Frontal cortex (tissue), 4 donors: ENCODE measurements around the gene C16orf54. TPM values are rescaled to one million over a fixed set of nuclear protein-coding genes. Genes with fewer than 3 reads are reported as not detected.
"Not testable (repeated sequence)": the region's sequence is repeated elsewhere in the genome, so short reads cannot be mapped to it uniquely, and the experiment has no call there.

Experiments used
- DNase-seq, 2 donors: peaks; one replicate each; pipeline ENCODE4 v3.0.0; 2012; ENCODE audit warnings: low spot score in 2 of 2
- FAIRE-seq: peaks from 2 replicates; lab custom pipeline; 2012; peaks lifted over from hg19 to GRCh38; lab: Jason Lieb, UNC
- total RNA-seq: library from RNA; depleted of rRNA; stranded (reverse); fragments of >200 nt; gene quantifications from one replicate; pipeline ENCODE4 v1.2.3, GENCODE V29; 2014
- donor health status: control.
- donor health status: control.
- donor health status: control.

Gene C16orf54
- total RNA-seq, result 0.41 TPM

DNA sequence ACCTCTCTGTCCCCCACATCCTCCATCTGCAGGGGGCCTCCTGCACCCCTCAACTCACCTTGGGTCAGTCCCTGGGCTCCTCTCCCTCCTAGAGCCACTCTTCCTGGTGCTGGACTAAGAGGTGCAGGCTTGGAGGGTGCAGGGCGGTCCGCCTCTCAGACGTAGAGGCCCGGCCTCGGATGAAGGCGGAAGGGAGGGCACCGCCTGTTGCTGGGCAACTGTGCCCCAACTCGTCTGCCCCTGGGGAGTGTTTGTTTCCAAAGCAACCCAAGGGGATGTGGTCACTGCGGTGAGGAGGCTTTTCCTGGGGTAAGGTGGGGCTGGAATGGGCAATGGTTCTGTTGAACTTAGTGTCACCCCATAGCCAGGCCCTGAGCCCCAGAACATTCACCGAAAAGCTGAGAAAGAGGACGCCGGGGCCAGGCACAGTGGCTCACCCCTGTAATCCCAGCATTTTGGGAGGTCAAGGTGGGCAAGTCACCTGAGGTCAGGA, at the start of gene C16orf54:
C16orf54 (minus strand) TSS at position 138 of the 493 bp plus-strand sequence. CDS start 1,039 bp downstream, outside the sequence.
- FAIRE-seq (no peak), DNase-seq (peak; percentile 37 to 44)

DNA sequence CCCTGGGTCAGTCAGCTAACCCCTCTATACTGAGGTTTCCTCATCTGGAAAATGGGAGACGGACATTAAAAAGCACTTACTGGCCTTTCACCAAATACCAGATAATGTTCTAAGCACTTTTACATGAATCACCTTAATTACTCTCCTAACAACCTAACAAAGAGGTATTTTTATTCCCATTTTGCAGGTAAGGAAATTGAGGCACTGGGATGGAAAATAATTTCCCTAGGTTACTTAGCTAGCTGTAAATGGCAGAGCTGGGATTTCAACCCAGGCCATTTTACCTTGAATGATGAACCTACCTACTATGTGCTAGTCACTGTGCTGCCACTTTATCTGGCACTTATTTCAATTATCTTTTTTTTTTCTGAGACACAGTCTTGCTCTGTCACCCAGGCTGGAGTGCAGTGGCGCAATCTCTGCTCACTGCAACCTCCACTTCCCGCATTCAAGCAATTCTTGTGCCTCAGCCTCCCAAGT, 48.5 kb upstream of the C16orf54 start:
- DNase-seq, result no peak
- FAIRE-seq, result no peak

GRCh38 chr16:29793153-29793552, 47.4 kb upstream of the C16orf54 start:
- FAIRE-seq, DNase-seq: not testable (repeated sequence)

DNA sequence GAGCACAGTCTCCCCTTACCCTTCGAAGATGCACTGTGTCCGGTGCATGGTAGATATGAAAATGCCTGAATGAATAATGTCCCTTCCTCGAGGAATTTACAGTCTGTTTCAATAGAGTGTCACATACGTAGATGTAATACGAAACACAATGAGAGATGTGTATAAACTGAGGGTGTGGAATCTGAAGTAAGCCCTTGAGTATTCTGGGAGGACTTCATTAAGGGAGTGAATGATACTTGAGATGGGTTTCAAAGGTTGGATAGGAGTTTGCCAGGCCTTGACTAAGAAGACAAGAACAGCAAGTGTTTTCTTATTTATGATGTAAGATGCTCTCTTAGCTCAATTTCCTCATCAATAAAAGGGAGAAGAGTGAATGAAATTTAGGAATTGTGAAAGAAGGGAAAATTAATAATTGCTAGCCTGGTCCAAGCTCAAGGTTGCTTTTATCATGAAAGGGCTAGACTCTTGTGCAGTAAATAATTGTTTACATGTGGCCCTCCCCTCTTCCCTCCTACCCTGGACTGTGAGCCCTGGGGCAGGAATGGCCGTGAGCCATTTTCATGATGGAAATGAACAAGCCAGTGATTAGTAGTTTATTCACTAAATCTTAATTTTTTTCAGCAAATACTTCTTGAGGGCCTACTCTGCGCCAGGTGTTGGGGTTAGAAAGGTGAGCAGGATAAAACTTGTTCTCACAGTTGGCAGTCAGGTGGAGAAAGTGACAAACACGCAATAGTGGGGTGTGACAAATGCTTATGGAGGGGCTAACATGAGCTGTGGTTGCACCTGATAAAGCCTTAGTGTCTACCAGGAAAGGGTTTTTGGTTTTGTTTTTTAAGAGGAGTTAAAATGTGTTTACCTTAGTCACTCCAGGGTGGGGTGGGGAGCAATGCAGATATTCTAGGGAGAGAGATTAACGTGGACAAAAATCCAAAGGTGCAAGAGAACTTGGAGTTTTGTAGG, 46.3 kb upstream of the C16orf54 start:
- no peak for FAIRE-seq

DNA sequence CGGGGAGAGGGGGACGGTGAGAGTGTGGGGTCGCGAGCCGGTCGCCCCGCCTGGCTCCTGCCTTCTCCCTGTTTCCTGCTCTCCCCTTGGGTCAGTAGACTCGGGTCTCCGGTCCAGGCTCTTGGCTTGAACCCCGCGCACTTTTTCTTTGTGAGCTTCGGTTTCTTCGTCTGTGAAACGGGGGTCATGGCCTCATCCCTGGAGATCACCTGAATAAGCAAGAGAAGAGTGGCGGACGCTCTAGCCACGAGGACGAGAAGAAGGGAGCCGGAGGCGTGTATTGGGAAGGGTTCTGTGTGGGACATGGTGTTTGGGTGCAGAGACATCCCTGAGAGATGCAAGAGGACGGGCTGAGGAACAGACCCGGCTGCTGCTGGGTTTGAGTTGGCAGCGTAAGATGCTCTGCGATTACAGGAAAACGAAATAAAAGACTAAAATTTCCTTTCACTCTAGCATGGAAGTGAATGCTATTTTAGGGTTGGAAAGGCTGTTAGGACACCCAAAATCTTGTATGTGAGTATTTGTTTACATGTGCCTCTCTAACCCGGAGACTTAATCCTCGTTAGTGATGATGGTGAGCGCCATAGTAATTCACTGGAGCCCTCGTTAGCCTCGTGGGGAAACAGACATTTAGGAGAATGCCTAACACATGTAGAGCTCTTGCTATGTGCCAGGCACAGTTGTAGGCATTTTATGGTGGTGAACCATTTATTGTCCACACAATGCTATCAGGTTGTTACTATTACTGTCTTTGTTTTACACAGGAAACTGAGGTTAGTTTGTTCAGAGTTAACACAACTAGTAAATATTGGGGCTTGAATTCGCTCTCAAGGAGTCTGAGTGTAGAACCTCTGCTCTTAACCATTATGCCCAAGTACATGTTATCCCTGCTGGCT, 45.4 kb upstream of the C16orf54 start:
- no peak for FAIRE-seq
- DNase-seq, result no peak

More for the DNA sequence above, 46.3 kb upstream of the C16orf54 start:
- DNase-seq, result no peak

- FAIRE-seq (no peak), DNase-seq (peak; percentile 97 to 100)
Measured at GRCh38 chr16:29790183-29790948, 44.6 kb upstream of the C16orf54 start, which contains the start of gene KIF22. TSS of gene KIF22 (plus strand) at chr16:29790751. CDS start at chr16:29790760, 9 bp downstream.

- DNase-seq, result no peak
Measured at GRCh38 chr16:29789775-29790182, 44.0 kb upstream of the C16orf54 start.

GRCh38 chr16:29787155-29787554, 41.4 kb upstream of the C16orf54 start:
- not testable (repeated sequence) for FAIRE-seq, DNase-seq

More at GRCh38 chr16:29789775-29790182, 44.0 kb upstream of the C16orf54 start:
- no peak for FAIRE-seq

- DNase-seq, result peak in 1 of 2 donors; percentile 78
Measured at GRCh38 chr16:29784901-29785500, 39.2 kb upstream of the C16orf54 start.

GRCh38 chr16:29784157-29784556, 38.4 kb upstream of the C16orf54 start:
- no peak for FAIRE-seq
- DNase-seq, result no peak

More at GRCh38 chr16:29784901-29785500, 39.2 kb upstream of the C16orf54 start:
- FAIRE-seq, result no peak

DNA sequence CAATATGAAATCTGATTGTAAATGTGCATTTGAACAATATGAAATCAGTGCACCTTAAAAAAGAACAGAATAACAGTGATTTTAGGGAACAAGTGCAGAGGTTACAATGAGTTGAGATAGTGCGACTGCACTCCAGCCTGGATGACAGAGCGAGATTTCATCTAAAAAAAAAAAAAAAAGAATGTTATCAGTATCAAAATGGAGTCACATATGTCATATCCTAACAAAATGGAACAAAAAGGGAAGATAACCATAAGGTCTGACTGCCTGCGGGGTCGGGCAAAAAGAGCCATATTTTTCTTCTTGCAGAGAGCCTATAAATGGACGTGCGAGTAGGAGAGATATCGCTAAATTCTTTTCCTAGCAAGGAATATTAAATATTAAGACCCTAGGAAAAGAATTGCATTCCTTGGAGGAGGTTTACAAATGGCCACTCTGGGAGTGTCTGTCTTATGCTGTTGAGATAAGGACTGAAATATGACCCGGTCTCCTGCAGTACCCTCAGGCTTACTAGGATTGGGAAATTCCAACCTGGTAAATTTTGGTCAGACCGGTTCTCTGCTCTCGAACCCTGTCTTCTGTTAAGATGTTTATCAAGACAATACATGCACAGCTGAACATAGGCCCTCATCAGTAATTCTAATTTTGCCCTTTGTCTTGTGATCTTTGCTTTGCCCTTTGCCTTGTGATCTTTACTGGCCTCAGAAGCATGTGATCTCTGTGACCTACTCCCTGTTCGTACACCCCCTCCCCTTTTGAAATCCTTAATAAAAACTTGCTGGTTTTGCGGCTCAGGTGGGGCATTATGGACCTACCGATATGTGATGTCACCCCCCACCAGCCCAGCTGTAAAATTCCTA, 37.5 kb upstream of the C16orf54 start:
- not testable (repeated sequence) for DNase-seq, FAIRE-seq

- DNase-seq (no peak), FAIRE-seq (no peak)
Measured at GRCh38 chr16:29779474-29779873, 33.7 kb upstream of the C16orf54 start.

GRCh38 chr16:29777576-29778350, 32.0 kb upstream of the C16orf54 start, which contains the start of gene ZG16:
TSS of gene ZG16 (plus strand) at chr16:29778256. CDS start at chr16:29779267, 1,011 bp downstream.
- no peak for DNase-seq
- FAIRE-seq, result no peak

DNA sequence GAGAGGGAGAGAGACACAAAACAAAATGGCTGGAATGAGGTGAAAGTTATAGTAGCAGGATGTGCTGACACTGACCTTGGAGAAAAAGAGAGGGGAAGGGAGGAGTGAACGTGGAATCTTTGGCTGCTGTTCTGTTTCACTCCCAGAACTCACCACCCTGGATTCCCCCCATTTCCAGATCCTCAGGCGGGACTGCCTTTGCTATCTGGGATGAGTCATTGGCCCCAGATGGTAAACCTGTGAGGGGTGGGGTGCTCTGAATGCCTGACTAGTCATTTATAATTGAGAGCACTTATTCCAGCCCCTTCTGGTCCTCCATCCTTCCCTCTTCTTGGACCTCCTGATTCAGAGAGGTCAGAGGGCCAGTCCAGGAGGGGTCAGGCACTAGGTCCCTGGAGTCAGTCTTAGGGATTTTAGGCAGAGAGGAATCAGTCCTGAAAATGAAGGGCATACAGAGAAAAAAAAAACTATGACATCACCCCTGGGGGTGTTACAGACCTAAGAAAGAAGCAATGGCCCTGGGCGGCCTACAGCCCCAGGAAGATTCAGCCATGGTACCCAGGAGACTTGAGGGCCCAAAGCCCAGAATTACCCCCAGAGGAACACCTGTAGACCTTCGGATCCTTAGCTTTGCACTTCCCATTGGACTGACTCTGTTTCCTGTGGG, 30.1 kb upstream of the C16orf54 start:
- no peak for FAIRE-seq
- no peak for DNase-seq

DNA sequence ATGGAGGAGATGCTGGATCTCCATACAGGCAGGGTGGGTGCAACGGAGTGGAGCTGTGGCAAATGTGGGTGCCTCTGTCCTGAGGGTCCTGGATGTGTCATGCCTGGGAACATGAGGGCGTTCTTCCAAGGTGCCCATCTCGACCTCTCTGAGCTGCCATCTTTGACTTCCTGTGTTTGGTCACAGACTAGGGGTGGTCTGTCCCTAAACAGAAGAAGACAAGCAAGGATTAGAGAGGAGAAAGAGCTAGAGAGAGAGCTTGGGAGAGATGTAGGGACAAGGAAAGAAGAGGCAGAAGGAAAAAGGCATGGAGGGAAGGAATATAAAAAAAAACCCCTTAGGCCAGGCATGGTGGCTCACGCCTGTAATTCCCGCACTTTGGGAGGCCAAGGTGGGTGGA, 28.9 kb upstream of the C16orf54 start:
- DNase-seq, result no peak
- no peak for FAIRE-seq

GRCh38 chr16:29772330-29772729, 26.5 kb upstream of the C16orf54 start:
- not testable (repeated sequence) for DNase-seq, FAIRE-seq
